HG03139 (cell line): ENCODE data around the gene AKAP11.

ENCODE experiments used
- ATAC-seq: cut with Tn5 transposase; IDR thresholded peaks from one replicate; pipeline ENCODE4 v1.9.1; 2021; ENCODE audit not compliant: unreplicated experiment

AKAP11 gene

GRCh38 chr13:42333613-42334328, 61.8 kb downstream of the AKAP11 start:
- no peak for ATAC-seq

GRCh38 chr13:42334329-42334706, 62.4 kb downstream of the AKAP11 start:
- ATAC-seq, result no peak

- ATAC-seq, result no peak
Observed at GRCh38 chr13:42337808-42338600, 66.1 kb downstream of the AKAP11 start.

GRCh38 chr13:42345367-42345766, 73.4 kb downstream of the AKAP11 start:
- ATAC-seq, result no peak

GRCh38 chr13:42348576-42348975, 76.6 kb downstream of the AKAP11 start:
- ATAC-seq, result no peak

- ATAC-seq, result no peak
Observed at GRCh38 chr13:42350141-42350540, 78.2 kb downstream of the AKAP11 start.

GRCh38 chr13:42354241-42355091, 82.5 kb downstream of the AKAP11 start:
- ATAC-seq, result peak; percentile 77

GRCh38 chr13:42355092-42355485, 83.1 kb downstream of the AKAP11 start:
- no peak for ATAC-seq

- no peak for ATAC-seq
Observed at GRCh38 chr13:42355491-42356183, 83.7 kb downstream of the AKAP11 start.

- no peak for ATAC-seq
Observed at GRCh38 chr13:42356184-42356575, 84.2 kb downstream of the AKAP11 start.

- no peak for ATAC-seq
Observed at GRCh38 chr13:42360046-42360574, 88.2 kb downstream of the AKAP11 start.

- no peak for ATAC-seq
Observed at GRCh38 chr13:42361701-42362100, 89.7 kb downstream of the AKAP11 start.

- ATAC-seq, result no peak
Observed at GRCh38 chr13:42363941-42364612, 92.1 kb downstream of the AKAP11 start.

- ATAC-seq, result no peak
Observed at GRCh38 chr13:42364613-42365000, 92.7 kb downstream of the AKAP11 start.

- ATAC-seq, result no peak
Observed at GRCh38 chr13:42367831-42368230, 95.9 kb downstream of the AKAP11 start.

- ATAC-seq, result no peak
Observed at GRCh38 chr13:42369071-42369797, 97.3 kb downstream of the AKAP11 start.

- ATAC-seq, result no peak
Observed at GRCh38 chr13:42370229-42370628, 98.3 kb downstream of the AKAP11 start.
